ENCODE results near the gene LGI4.
A peak's percentile ranks its signal among the peaks of the same experiment; 100 is the strongest.

Gene LGI4

DNA sequence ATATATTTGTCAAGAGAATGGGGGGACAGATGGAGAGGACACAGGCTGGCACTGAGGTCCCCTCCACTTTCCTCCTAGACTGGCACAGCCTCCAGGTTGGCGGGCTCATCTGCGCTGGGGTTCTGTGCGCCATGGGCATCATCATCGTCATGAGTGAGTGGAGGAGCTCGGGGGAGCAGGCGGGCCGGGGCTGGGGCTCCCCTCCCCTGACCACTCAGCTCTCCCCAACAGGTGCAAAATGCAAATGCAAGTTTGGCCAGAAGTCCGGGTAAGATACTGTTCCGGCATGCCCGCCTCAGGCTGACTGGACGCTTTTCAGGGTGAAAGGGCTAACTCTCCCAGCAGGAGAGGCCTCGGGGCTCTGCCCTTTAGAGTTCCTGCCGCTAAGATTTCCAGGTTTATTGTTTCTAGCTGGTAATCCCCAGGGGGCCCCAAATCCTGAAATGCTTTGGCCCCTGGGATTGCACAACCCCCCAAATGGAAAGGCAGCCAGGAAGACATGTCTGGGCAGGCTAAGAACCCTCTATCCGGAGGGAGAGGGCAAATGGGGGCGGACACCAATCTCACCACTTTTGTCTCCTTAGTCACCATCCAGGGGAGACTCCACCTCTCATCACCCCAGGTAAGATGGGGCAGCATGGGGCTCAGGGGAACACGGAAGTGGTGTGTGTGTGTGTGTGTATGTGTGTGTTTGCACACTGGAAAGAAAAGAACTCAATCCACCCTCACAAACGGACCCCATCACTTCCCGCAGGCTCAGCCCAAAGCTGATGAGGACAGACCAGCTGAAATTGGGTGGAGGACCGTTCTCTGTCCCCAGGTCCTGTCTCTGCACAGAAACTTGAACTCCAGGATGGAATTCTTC, 11.9 kb downstream of the LGI4 start:
- no peak for DNase-seq

GRCh38 chr19:35120898-35121297, 14.0 kb downstream of the LGI4 start:
- DNase-seq, result no peak

GRCh38 chr19:35120492-35120891, 14.4 kb downstream of the LGI4 start:
- DNase-seq, result no peak

DNA sequence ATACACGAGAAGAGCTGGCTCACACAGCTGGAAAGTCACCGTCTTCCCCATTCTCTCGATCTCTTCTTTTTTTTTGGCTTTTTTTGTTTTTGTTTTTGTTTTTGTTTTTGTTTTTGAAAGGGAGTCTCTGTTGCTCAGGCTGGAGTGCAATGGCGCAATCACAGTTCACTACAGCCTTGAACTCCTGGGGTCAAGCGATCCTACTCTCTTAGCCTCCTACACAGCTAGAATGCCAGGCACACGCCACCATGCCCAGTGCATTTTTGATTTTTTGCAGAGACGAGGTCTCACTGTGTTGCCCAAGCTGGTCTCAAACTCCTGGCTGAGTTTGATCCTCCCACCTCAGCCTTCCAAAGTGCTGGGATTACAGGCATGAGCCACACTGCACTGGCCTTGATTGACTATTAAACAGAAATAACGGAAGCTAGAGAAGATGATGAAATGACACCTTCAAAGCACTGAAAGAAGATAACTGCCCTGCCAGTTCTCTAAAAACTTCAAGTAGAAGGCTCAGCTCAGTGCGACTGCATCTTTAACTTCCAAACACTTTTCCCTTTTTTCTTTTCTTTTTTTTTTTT, 15.2 kb downstream of the LGI4 start:
- no peak for DNase-seq

DNA sequence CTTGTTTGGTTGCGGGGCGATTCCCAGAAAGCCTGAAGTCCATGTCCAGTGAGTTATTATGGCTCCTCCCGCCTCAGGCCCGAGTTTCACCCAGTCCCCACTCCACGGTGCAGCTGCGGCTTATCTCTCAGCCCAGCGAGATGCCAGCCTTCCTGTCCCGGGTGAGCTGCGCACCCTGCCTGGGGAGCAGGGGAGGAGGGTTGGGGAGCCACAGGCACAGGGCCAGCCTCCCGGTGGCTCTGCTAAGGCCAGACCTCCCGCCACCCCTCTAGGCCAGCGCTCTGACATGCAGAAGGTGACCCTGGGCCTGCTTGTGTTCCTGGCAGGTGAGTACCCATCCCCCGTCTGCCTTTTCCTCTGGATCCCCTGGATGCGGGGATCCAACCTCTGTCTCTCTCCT, 15.8 kb downstream of the LGI4 start:
- no peak for DNase-seq

GRCh38 chr19:35118268-35119020, 16.4 kb downstream of the LGI4 start:
- no peak for DNase-seq

DNA sequence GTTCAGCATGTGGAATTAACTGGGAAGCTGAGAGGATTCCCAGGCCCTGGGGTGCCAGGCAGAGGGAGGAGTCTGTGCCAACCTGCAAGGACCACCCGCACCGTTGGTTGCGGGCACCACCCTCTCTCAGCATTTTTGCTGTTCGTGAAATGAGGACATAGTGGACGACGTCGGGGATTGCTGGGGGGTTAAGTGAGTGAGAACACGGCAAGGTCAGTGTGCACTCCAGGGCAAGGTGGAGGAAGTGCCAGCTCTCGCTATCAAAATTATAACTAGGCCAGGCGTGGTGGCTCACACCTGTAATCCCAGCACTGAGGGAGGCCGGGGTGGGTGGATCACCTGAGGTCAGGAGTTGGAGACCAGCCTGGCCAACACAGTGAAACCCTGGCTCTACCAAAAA, 17.1 kb downstream of the LGI4 start:
- no peak for DNase-seq

DNA sequence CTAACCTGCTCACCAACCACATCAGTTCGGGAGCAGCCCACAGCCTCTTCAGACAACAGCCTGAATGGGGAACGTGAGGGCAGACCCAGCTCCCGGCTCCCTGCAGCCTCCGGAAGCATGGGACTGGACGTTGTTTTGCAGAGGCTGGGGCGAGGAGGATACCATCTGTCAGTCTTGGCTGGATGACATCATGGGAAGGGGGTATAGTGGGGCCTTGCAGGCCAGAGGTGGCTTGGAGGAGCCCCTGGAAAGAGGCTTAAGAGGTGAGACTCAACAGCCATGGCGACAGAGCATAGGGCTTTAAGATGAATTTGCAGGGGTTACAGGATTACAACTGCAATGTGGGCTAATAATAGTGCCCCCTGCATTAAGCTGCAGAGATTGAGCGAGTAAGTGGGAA, 17.7 kb downstream of the LGI4 start:
- no peak for DNase-seq

- no peak for DNase-seq
Measured at GRCh38 chr19:35116072-35116801, 18.6 kb downstream of the LGI4 start.

DNA sequence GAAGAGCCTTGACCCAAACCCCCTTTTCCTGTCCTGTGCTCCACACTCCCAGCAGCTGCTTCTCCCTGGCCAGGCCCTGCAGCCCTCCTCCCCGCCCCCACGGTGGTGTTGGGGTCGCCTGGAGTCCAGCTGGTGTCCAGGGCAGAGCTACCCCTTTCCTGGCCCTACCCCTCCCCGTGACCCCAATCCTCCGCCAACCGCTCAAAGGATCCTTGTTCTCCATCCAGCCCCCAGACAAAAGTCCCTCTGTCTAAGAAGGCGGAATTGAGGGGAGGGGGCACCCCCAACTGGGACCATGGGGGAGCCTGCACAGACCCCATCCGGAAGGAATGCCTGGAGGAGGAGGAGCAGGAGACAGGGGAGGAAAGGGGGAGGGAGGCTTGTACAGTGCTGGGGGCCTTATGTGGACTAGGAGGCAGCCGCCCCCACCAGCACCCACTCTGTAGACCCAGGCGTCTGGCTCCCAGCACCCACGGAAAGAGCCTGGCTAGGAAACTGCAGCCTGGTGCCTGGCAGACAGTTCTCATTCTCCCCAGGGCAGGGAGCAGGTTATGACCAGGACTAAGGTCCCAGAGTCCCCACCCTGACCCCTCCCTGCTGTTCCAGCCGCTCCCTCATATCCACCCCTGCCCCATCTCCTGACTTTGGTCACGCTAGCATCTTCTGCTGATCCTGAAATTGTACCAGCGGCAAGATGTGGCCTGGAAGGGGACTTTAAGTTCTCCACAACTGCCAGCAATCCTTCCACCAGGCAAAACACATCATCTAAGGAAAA, 19.5 kb downstream of the LGI4 start, which contains the start of gene FXYD3:
TSS of gene FXYD3 (plus strand) at position 647 of the 775 bp plus-strand sequence. CDS start 3,554 bp downstream, outside the sequence.
- DNase-seq, result no peak

- peak; percentile 74 for DNase-seq
Measured at GRCh38 chr19:35114353-35115176, 20.3 kb downstream of the LGI4 start.

- DNase-seq, result no peak
Measured at GRCh38 chr19:35112995-35113688, 21.7 kb downstream of the LGI4 start.

DNA sequence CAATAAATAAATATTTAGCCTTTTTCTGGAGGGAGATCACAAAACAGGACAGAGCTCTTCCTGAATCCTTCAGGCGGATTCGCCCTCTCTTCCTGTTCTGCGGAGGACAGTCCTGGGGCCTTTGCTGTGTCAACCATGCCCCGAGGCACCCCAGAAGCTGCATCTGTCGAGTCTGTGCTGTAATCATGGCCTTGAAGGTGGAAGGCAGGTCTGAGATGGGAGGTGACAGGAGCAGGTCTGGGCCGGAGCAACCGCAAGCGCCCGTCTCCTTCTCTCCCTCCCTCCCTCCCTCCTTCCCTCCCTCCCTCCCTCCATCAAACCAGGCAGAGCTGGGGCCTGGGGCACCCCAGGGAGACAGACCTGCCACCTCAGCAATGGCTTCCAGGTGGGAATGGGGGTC, 23.9 kb downstream of the LGI4 start:
- DNase-seq, result no peak

DNA sequence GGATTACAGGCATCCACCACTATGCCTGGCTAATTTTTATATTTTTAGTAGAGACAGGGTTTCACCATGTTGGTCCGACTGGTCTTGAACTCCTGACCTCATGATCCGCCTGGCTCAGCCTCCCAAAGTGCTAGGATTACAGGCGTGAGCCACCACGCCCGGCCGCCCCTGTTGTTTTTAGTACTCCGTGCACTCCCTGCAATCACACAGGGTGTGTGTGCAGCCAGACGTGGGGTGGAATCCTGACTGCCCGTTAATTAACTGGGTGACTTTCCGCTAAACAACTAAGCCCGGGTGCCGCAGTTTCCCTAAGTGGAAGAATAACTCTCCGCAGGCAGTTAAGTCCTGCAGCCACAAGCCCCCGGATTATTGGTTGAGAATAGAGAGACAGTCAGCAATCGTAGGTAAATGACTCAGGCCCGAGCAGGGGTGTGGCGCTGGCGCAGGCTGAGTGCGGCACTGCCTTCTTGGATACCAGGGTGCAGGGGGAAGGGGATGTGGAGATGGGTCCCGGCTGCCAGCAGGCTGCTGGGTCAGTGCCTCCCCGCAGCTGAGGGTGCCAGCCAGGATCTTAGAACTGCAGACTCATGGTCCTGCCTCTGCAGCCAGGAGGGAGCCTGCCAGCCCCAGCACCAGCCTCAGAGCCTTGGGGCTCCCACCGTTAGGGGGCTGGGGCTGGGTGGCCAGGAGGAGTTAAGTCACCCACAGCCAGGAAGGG, 25.3 kb downstream of the LGI4 start:
- DNase-seq, result no peak

GRCh38 chr19:35108730-35109129, 26.1 kb downstream of the LGI4 start:
- no peak for DNase-seq

- no peak for DNase-seq
Measured at GRCh38 chr19:35107545-35107944, 27.3 kb downstream of the LGI4 start.

- DNase-seq, result no peak
Measured at GRCh38 chr19:35106898-35107541, 27.8 kb downstream of the LGI4 start.

- DNase-seq, result no peak
Measured at GRCh38 chr19:35106291-35106583, 28.6 kb downstream of the LGI4 start.

GRCh38 chr19:35105411-35106290, 29.2 kb downstream of the LGI4 start:
- no peak for DNase-seq

All from activated CD4-positive, CD25-positive, alpha-beta regulatory T cell treated with anti-CD3 and anti-CD28 coated beads, Interleukin-2, amount 50 U/mL, for 72 hours (primary cell).